HG03066 (cell line): ENCODE measurements around the gene MAL.

Experiments
- ATAC-seq: cut with Tn5 transposase; IDR thresholded peaks from one replicate; pipeline ENCODE4 v1.9.1; 2021; ENCODE audit warnings: low read depth; ENCODE audit not compliant: unreplicated experiment

Gene MAL

GRCh38 chr2:95059656-95060370 is 34.3 kb downstream of the MAL start:
- no peak for ATAC-seq

GRCh38 chr2:95060446-95061118 is 35.1 kb downstream of the MAL start:
- no peak for ATAC-seq

- no peak for ATAC-seq
Measured at GRCh38 chr2:95061119-95061512, 35.6 kb downstream of the MAL start.

GRCh38 chr2:95061601-95062183 is 36.2 kb downstream of the MAL start:
- no peak for ATAC-seq

GRCh38 chr2:95062242-95063085 is 37.0 kb downstream of the MAL start:
- no peak for ATAC-seq

GRCh38 chr2:95063086-95063958 is 37.8 kb downstream of the MAL start:
- no peak for ATAC-seq

GRCh38 chr2:95068256-95068655 is 42.7 kb downstream of the MAL start:
- no peak for ATAC-seq

GRCh38 chr2:95069465-95069864 is 44.0 kb downstream of the MAL start:
- no peak for ATAC-seq

GRCh38 chr2:95071856-95072255 is 46.3 kb downstream of the MAL start:
- no peak for ATAC-seq

GRCh38 chr2:95072424-95072823 is 46.9 kb downstream of the MAL start:
- no peak for ATAC-seq

GRCh38 chr2:95073856-95074662 is 48.6 kb downstream of the MAL start:
- ATAC-seq, result no peak

GRCh38 chr2:95074663-95075439 is 49.3 kb downstream of the MAL start:
- ATAC-seq, result no peak

- ATAC-seq, result no peak
Measured at GRCh38 chr2:95075440-95076132, 50.1 kb downstream of the MAL start.

GRCh38 chr2:95076705-95077529 is 51.4 kb downstream of the MAL start:
- ATAC-seq, result peak; percentile 75

GRCh38 chr2:95077530-95077825 is 52.0 kb downstream of the MAL start:
- ATAC-seq, result no peak

GRCh38 chr2:95077861-95078603 is 52.5 kb downstream of the MAL start:
- ATAC-seq, result no peak
